Esophagus squamous epithelium (tissue), 4 donors: Measurements from ENCODE around the gene RASGRF1.

Experiments
- POLR2A ChIP-seq, 4 donors: fragments of 450-650 bp; IDR thresholded peaks; one replicate each; pipeline ENCODE4 v1.6.1; 2017; ENCODE audit warnings: antibody characterized with exemption in 4 of 4, mild to moderate bottlenecking in 4 of 4, moderate library complexity in 3 of 4
- TF ChIP-seq, protein P1 (sequence below), 6 experiments: fragments of 450-650 bp in 4 of 6; fragments of 200-600 bp in 2 of 6; sonication (generic) in 2 of 6; IDR thresholded peaks; one replicate each; pipeline ENCODE4 v1.5.1; 2016 to 2019; ENCODE audit warnings: antibody characterized with exemption in 6 of 6, mild to moderate bottlenecking in 4 of 6, moderate library complexity in 4 of 6

DNA sequence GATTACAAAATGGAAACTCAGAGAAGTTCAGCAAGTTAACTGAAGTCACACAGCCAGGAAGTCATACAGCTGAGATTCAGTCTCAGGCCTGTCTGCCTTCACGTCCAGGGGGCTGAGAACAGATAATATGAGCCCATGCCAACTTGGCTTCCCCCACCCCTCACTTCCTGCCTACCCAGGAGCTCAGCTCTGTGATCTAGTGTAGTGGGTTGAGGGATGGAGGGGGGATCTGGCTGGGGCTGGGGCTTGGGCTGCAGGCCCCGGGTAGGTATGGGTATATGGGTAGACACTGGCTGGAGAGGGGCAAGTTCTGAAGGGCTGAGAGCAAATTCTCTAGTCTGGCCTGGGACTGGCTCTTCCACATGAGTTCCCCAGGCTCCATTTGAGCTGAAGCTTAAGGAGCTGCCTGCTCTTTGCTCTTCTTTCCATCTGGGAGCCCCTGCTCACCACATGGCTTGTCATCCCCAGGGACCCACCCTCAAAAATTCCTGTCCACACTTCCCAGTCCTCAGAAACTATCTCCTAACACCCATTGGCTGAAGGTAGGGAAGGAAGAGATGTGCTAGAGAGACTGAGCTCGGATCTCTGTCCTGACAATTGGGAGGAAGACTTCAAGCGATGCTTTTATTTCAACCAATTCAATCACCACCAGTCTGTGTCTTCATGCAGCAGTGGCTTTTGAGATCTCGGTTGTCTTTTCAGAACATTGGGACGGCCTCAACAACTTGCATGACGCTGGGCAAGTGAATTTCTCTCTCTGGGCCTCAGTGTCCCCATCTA lies 2.0 kb downstream of the RASGRF1 start:
- TF ChIP-seq, protein P1, sequence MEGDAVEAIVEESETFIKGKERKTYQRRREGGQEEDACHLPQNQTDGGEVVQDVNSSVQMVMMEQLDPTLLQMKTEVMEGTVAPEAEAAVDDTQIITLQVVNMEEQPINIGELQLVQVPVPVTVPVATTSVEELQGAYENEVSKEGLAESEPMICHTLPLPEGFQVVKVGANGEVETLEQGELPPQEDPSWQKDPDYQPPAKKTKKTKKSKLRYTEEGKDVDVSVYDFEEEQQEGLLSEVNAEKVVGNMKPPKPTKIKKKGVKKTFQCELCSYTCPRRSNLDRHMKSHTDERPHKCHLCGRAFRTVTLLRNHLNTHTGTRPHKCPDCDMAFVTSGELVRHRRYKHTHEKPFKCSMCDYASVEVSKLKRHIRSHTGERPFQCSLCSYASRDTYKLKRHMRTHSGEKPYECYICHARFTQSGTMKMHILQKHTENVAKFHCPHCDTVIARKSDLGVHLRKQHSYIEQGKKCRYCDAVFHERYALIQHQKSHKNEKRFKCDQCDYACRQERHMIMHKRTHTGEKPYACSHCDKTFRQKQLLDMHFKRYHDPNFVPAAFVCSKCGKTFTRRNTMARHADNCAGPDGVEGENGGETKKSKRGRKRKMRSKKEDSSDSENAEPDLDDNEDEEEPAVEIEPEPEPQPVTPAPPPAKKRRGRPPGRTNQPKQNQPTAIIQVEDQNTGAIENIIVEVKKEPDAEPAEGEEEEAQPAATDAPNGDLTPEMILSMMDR (IDR thresholded peaks at IDR 0.05), result no peak
- no peak for TF ChIP-seq POLR2A (IDR thresholded peaks at IDR 0.05)
